Ovary (tissue), 3 donors: Measurements from ENCODE around the gene CCDC106.

ENCODE experiments used
- CTCF ChIP-seq, 3 donors: fragments of 450-650 bp in 2 of 3; fragments of 200-600 bp in 1 of 3; IDR thresholded peaks; one replicate each; pipeline versions ENCODE4 v1.5.1 to v1.8.0; 2016 to 2022; ENCODE audit warnings: antibody characterized with exemption in 3 of 3, mild to moderate bottlenecking in 1 of 3
- POLR2A ChIP-seq: fragments of 450-650 bp; IDR thresholded peaks from one replicate; pipeline ENCODE4 v1.6.1; 2017; ENCODE audit warnings: antibody characterized with exemption, mild to moderate bottlenecking, moderate library complexity
- donor health status: DM: no; HTN: no; CAD: no.

GRCh38 chr19:55674459-55674840 lies 26.4 kb downstream of the CCDC106 start:
- TF ChIP-seq CTCF (IDR thresholded peaks at IDR 0.05) = no peak
- TF ChIP-seq POLR2A = no peak
